HUES48 (cell line): ENCODE data around the gene GORASP2.

Experiments
- H3K27ac ChIP-seq: one replicate; pipeline ENCODE4 v1.7.0; 2013; ENCODE audit warnings: low read depth, low read length, inconsistent platforms
- H3K27me3 ChIP-seq: 2 replicates; pipeline ENCODE4 v1.6.1; 2013; ENCODE audit warnings: mild to moderate bottlenecking, low read length; ENCODE audit not compliant: control insufficient read depth, insufficient read depth
- H3K36me3 ChIP-seq: 2 replicates; pipeline ENCODE4 v1.6.1; 2013; ENCODE audit warnings: low read length; ENCODE audit not compliant: control insufficient read depth, insufficient read depth
- H3K4me1 ChIP-seq: 2 replicates; pipeline ENCODE4 v1.6.1; 2013; ENCODE audit warnings: mild to moderate bottlenecking, low read length; ENCODE audit not compliant: control insufficient read depth, insufficient read depth
- H3K4me3 ChIP-seq: 2 replicates; pipeline ENCODE4 v1.5.1; 2013; ENCODE audit warnings: mild to moderate bottlenecking, low read depth, low read length
- H3K9ac ChIP-seq: 2 replicates; pipeline ENCODE4 v1.6.1; 2013; ENCODE audit warnings: mild to moderate bottlenecking, low read depth, low read length, moderate library complexity
- H3K9me3 ChIP-seq: 2 replicates; pipeline ENCODE4 v1.6.1; 2013; ENCODE audit warnings: low read length; ENCODE audit not compliant: control insufficient read depth, insufficient read depth

Gene GORASP2

GRCh38 chr2:170966648-170967396 lies 37.8 kb downstream of the GORASP2 start:
- H3K27me3 ChIP-seq: no peaks in the 10 kb centered on the region
- no peak overlapping the region for H3K4me3 ChIP-seq
- peaks cover 12% of the 10 kb centered on the region; the same call in 1 of the 2 replicates for H3K4me1 ChIP-seq
- peaks cover 58% of the 10 kb centered on the region for H3K36me3 ChIP-seq
- no peak overlapping the region for H3K9ac ChIP-seq
- no peaks in the 10 kb centered on the region for H3K9me3 ChIP-seq
- no peak overlapping the region for H3K27ac ChIP-seq

GRCh38 chr2:170967553-170967952 lies 38.5 kb downstream of the GORASP2 start:
- H3K4me1 ChIP-seq: peaks cover 12% of the 10 kb centered on the region; the same call in 1 of the 2 replicates
- H3K9ac ChIP-seq: no peak overlapping the region
- H3K36me3 ChIP-seq: peaks cover 51% of the 10 kb centered on the region
- no peak overlapping the region for H3K4me3 ChIP-seq
- no peaks in the 10 kb centered on the region for H3K27me3 ChIP-seq
- no peak overlapping the region for H3K27ac ChIP-seq
- no peaks in the 10 kb centered on the region for H3K9me3 ChIP-seq

- no peaks in the 10 kb centered on the region for H3K9me3 ChIP-seq
- H3K4me3 ChIP-seq: no peak overlapping the region
- no peak overlapping the region for H3K27ac ChIP-seq
- no peaks in the 10 kb centered on the region for H3K27me3 ChIP-seq
- H3K4me1 ChIP-seq: peaks cover 18% of the 10 kb centered on the region
- no peak overlapping the region for H3K9ac ChIP-seq
- peaks cover 45% of the 10 kb centered on the region for H3K36me3 ChIP-seq
These were observed 39.4 kb downstream of the GORASP2 start for GRCh38 chr2:170968205-170969003.

GRCh38 chr2:170969030-170969429 lies 40.0 kb downstream of the GORASP2 start:
- Histone ChIP-seq H3K4me3 (no peak overlapping the region), H3K4me1 (peaks cover 18% of the 10 kb centered on the region), H3K9me3 (no peaks in the 10 kb centered on the region), H3K27ac (no peak overlapping the region), H3K9ac (no peak overlapping the region), H3K27me3 (no peaks in the 10 kb centered on the region; the same call in 1 of the 2 replicates), H3K36me3 (peaks cover 39% of the 10 kb centered on the region)

- H3K9ac ChIP-seq: no peak overlapping the region
- peaks cover 18% of the 10 kb centered on the region for H3K4me1 ChIP-seq
- H3K9me3 ChIP-seq: no peaks in the 10 kb centered on the region
- peaks cover 31% of the 10 kb centered on the region for H3K36me3 ChIP-seq
- H3K4me3 ChIP-seq: no peak overlapping the region
- no peaks in the 10 kb centered on the region; the same call in 1 of the 2 replicates for H3K27me3 ChIP-seq
- H3K27ac ChIP-seq: no peak overlapping the region
These were observed 40.9 kb downstream of the GORASP2 start for GRCh38 chr2:170969872-170970496.

- Histone ChIP-seq H3K27me3 (no peaks in the 10 kb centered on the region; the same call in 1 of the 2 replicates), H3K36me3 (peaks cover 20% of the 10 kb centered on the region), H3K9me3 (no peaks in the 10 kb centered on the region), H3K4me1 (peaks cover 18% of the 10 kb centered on the region), H3K9ac (no peak overlapping the region), H3K27ac (no peak overlapping the region), H3K4me3 (no peak overlapping the region)
These were observed 42.0 kb downstream of the GORASP2 start for GRCh38 chr2:170971071-170971470.

GRCh38 chr2:170972296-170973224 lies 43.5 kb downstream of the GORASP2 start:
- no peak overlapping the region for H3K27ac ChIP-seq

GRCh38 chr2:170973225-170973491 lies 44.1 kb downstream of the GORASP2 start:
- no peak overlapping the region for H3K27ac ChIP-seq
- no peaks in the 10 kb centered on the region for H3K36me3 ChIP-seq
- H3K9me3 ChIP-seq: no peaks in the 10 kb centered on the region
- H3K4me3 ChIP-seq: peak overlapping the region; percentile 61
- H3K4me1 ChIP-seq: peaks cover 18% of the 10 kb centered on the region
- peak overlapping the region; percentile 75 for H3K9ac ChIP-seq
- no peaks in the 10 kb centered on the region; the same call in 1 of the 2 replicates for H3K27me3 ChIP-seq

More at GRCh38 chr2:170972296-170973224, 43.5 kb downstream of the GORASP2 start:
- Histone ChIP-seq H3K27me3 (no peaks in the 10 kb centered on the region; the same call in 1 of the 2 replicates), H3K9ac (peak overlapping the region; percentile 75; the same call in 1 of the 2 replicates), H3K9me3 (no peaks in the 10 kb centered on the region), H3K36me3 (peaks cover 6% of the 10 kb centered on the region), H3K4me3 (peak overlapping the region; percentile 61), H3K4me1 (peaks cover 18% of the 10 kb centered on the region)

- H3K4me1 ChIP-seq: peaks cover 15% of the 10 kb centered on the region
- H3K27ac ChIP-seq: no peak overlapping the region
- peak overlapping the region; percentile 61 for H3K4me3 ChIP-seq
- H3K36me3 ChIP-seq: no peaks in the 10 kb centered on the region
- H3K9me3 ChIP-seq: no peaks in the 10 kb centered on the region
- peak overlapping the region; percentile 75 for H3K9ac ChIP-seq
- H3K27me3 ChIP-seq: no peaks in the 10 kb centered on the region; the same call in 1 of the 2 replicates
These were observed 44.6 kb downstream of the GORASP2 start for GRCh38 chr2:170973492-170974303.
